ENCODE data around the gene ISG20L2.

ISG20L2 gene

GRCh38 chr1:156752843-156753482 lies 24.4 kb upstream of the ISG20L2 start:
- no peak for DNase-seq

GRCh38 chr1:156751757-156752481 lies 23.4 kb upstream of the ISG20L2 start:
- DNase-seq: peak; percentile 96

- no peak for DNase-seq
Measured at GRCh38 chr1:156751451-156751756, 22.8 kb upstream of the ISG20L2 start, which contains the start of gene HDGF. Gene HDGF (minus strand): TSS chr1:156751675. CDS start chr1:156751429, 246 bp downstream.

GRCh38 chr1:156750711-156751450 lies 22.3 kb upstream of the ISG20L2 start:
- peak; percentile 40 for DNase-seq

- peak; percentile 62 for DNase-seq
Measured at GRCh38 chr1:156750191-156750672, 21.7 kb upstream of the ISG20L2 start.

GRCh38 chr1:156749419-156750118 lies 21.0 kb upstream of the ISG20L2 start:
- DNase-seq: peak; percentile 41

GRCh38 chr1:156748670-156749418 lies 20.3 kb upstream of the ISG20L2 start:
- peak; percentile 72 for DNase-seq

- peak; percentile 45 for DNase-seq
Measured at GRCh38 chr1:156747742-156748669, 19.4 kb upstream of the ISG20L2 start.

GRCh38 chr1:156746728-156747631 lies 18.4 kb upstream of the ISG20L2 start:
- peak; percentile 94 for DNase-seq

- no peak for DNase-seq
Measured at GRCh38 chr1:156746406-156746727, 17.8 kb upstream of the ISG20L2 start.

GRCh38 chr1:156745881-156746280 lies 17.3 kb upstream of the ISG20L2 start:
- no peak for DNase-seq

- no peak for DNase-seq
Measured at GRCh38 chr1:156744786-156745419, 16.3 kb upstream of the ISG20L2 start.

- DNase-seq: no peak
Measured at GRCh38 chr1:156744344-156744743, 15.8 kb upstream of the ISG20L2 start.

GRCh38 chr1:156743367-156744302 lies 15.1 kb upstream of the ISG20L2 start:
- DNase-seq: no peak

GRCh38 chr1:156742801-156743200 lies 14.2 kb upstream of the ISG20L2 start:
- DNase-seq: no peak

- no peak for DNase-seq
Measured at GRCh38 chr1:156742017-156742416, 13.5 kb upstream of the ISG20L2 start.

GRCh38 chr1:156741481-156741983 lies 13.0 kb upstream of the ISG20L2 start:
- DNase-seq: no peak

GRCh38 chr1:156740741-156741480 lies 12.3 kb upstream of the ISG20L2 start, which contains the start of gene MRPL24:
Gene MRPL24 (minus strand): TSS chr1:156741088. CDS start chr1:156738704, 2,384 bp downstream.
- peak; percentile 100 for DNase-seq

Data from EL (cell line).